Cardiac fibroblast (primary cell): ENCODE data around the gene ZNF438.

Source experiments
- DNase-seq, 2 donors: peaks; one replicate each; pipeline versions ENCODE4 v3.0.0 to v3.0.0-alpha.2; 2010; ENCODE audit warnings: low read depth in 2 of 2
- H3K4me3 ChIP-seq, 2 donors: replicated peaks in 1 of 2; 1 replicate in 1 of 2; 2 replicates in 1 of 2; pipeline ENCODE4 v1.5.1; 2011; ENCODE audit warnings: low read depth in 2 of 2, low read length in 2 of 2, mild to moderate bottlenecking in 2 of 2, moderate library complexity in 1 of 2
- CTCF ChIP-seq: IDR thresholded peaks from one replicate; pipeline ENCODE4 v1.5.1; 2011; ENCODE audit warnings: low read depth, mild to moderate bottlenecking, low read length, inconsistent platforms

The ZNF438 gene

GRCh38 chr10:30898964-30899363 is 132.7 kb downstream of the ZNF438 start:
- no peak for DNase-seq
- H3K4me3 ChIP-seq: no peak overlapping the region
- TF ChIP-seq CTCF: no peak

- DNase-seq: no peak
- H3K4me3 ChIP-seq: no peak overlapping the region
These were observed 134.1 kb downstream of the ZNF438 start for GRCh38 chr10:30897547-30897946.

GRCh38 chr10:30897048-30897447 is 134.6 kb downstream of the ZNF438 start:
- H3K4me3 ChIP-seq: no peak overlapping the region
- TF ChIP-seq CTCF: no peak
- no peak for DNase-seq

More at GRCh38 chr10:30897547-30897946, 134.1 kb downstream of the ZNF438 start:
- no peak for TF ChIP-seq CTCF

- DNase-seq: no peak
- H3K4me3 ChIP-seq: no peak overlapping the region
- TF ChIP-seq CTCF: no peak
These were observed 137.4 kb downstream of the ZNF438 start for GRCh38 chr10:30894221-30894620.

GRCh38 chr10:30893208-30893607 is 138.5 kb downstream of the ZNF438 start:
- H3K4me3 ChIP-seq: no peak overlapping the region
- no peak for TF ChIP-seq CTCF
- peak; percentile 15 to 36 for DNase-seq

GRCh38 chr10:30887839-30888238 is 143.8 kb downstream of the ZNF438 start:
- no peak overlapping the region for H3K4me3 ChIP-seq
- DNase-seq: no peak
- no peak for TF ChIP-seq CTCF

- no peak for TF ChIP-seq CTCF
These were observed 146.2 kb downstream of the ZNF438 start for GRCh38 chr10:30885423-30885822.

More at GRCh38 chr10:30885423-30885822, 146.2 kb downstream of the ZNF438 start:
- no peak overlapping the region for H3K4me3 ChIP-seq
- DNase-seq: no peak
